GM19467 (cell line): ENCODE measurements around the gene RABGEF1.
"Not testable (repeated sequence)": the region's sequence is repeated elsewhere in the genome, so short reads cannot be mapped to it uniquely, and the experiment has no call there.

ENCODE experiments used
- ATAC-seq: cut with Tn5 transposase; IDR thresholded peaks from one replicate; pipeline ENCODE4 v1.9.1; 2021; ENCODE audit warnings: mild to moderate bottlenecking, moderate library complexity; ENCODE audit not compliant: unreplicated experiment

RABGEF1 gene

DNA sequence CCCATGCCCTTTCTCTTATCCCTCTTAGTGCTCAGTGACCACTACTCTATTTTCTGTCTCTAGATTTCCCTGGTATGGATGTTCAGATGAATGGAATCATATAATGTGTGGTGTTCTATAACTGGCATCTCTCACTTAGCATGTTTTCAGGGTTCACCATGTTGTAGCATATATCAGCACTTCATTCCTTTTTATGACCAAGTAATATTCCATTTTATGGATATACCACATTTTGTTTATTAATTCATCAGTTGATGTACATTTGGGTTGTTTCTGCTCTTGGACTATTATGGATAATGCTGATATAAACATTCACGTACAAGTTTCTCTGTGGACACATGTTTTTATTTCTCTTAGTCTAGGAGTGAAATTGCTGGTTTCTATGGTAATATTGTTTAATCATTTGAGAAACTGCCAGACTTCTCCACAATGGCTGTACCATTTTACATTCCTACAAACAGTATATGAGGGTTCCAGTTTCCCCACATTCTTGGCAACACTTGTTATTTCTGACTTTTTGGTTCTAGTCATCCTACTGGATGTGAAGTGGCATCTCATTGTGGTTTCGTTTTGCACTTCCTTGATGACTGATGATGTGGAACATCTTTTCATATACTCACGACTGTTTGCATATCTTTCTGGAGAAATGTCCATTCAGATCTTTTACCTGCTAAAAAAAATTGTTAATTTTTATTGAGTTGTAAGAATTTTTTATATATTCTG, 23.3 kb downstream of the RABGEF1 start:
- ATAC-seq, result not testable (repeated sequence)

DNA sequence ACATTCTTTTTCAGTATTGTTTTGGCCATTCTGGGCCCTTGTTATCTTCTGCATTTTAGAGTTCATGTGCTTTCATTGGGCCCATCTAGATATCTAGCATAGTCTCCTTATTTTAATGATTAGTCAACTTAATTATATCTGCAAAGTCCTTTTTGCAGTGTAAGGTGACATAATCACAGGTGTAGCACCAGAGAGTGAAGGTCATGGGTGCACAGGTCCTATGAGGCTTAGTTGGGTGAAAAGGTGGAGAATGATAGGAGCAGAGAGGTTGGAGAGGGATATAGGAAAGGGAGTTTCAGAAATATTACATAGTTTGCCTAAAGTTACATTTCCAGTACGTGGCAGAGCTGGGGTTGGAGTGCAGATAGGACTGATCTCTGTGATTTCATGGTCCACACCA, 24.4 kb downstream of the RABGEF1 start:
- not testable (repeated sequence) for ATAC-seq

DNA sequence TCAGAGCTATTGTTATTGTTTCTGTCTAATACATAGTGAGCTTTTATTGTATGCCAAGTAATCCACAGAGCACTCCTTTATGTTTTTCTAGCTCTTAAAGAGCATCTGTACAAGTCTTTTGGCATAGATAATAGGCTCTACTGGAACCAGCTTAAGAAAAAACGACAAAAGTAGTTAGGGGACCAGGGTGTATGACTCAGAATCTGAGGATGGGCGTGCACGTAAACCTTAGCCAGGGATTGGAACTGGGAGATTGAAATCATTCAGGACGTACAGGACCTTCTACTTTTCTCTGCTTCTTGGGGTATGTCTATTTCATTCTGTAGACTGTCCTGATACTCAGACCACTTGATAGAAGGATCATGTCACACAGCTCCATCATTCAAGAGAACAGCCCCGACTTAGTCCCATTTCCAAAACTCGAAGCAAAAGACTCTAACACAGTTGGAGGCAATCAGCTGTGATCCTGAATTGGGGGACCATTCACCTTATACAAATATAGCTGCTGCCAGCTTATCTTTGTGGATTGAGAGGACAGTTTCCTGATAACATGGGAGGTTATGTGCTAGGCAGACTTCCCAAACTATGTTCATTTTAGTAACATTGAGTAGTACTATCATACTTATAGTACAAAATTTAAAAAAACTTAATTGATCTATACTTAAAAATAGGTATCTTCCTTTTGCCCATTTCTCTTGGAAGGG, 24.9 kb downstream of the RABGEF1 start:
- ATAC-seq, result not testable (repeated sequence)

DNA sequence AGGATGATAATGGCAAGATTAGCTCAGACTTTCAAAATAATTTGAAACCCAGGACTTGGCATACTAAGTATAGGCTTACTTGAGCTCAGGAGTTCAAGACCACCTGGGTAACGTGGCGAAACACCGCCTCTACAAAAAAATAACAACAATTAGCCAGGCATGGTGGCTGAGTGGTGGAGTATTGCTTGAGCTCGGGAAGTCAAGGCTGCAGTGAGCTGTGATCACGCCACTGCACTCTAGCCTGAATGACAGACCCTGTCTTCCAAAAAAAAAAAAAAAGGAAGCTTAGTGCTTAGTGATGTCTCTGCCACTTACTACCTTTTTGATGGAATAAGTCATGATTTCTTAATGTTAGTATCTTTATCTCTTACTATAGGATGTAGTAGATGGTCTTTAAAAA, 25.5 kb downstream of the RABGEF1 start:
- ATAC-seq, result no peak

DNA sequence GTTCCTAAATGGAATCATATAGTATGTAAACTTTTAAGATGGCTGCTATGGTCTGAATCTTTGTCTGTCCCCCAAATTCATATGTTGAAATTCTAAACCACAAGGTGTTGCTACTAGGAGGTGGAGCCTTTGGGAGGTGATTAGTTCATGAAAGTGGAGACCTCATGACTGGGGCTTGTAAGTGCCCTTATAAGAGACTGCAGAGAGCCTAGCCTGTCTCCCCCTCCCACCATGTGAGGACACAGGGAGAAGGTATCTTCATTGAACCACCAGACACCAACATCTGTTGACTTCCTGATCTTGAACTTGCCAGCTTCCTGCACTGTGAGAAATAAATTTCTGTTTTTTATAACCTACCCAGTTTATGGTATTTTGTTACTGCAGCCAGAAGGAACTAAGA, 27.0 kb downstream of the RABGEF1 start:
- ATAC-seq, result not testable (repeated sequence)

DNA sequence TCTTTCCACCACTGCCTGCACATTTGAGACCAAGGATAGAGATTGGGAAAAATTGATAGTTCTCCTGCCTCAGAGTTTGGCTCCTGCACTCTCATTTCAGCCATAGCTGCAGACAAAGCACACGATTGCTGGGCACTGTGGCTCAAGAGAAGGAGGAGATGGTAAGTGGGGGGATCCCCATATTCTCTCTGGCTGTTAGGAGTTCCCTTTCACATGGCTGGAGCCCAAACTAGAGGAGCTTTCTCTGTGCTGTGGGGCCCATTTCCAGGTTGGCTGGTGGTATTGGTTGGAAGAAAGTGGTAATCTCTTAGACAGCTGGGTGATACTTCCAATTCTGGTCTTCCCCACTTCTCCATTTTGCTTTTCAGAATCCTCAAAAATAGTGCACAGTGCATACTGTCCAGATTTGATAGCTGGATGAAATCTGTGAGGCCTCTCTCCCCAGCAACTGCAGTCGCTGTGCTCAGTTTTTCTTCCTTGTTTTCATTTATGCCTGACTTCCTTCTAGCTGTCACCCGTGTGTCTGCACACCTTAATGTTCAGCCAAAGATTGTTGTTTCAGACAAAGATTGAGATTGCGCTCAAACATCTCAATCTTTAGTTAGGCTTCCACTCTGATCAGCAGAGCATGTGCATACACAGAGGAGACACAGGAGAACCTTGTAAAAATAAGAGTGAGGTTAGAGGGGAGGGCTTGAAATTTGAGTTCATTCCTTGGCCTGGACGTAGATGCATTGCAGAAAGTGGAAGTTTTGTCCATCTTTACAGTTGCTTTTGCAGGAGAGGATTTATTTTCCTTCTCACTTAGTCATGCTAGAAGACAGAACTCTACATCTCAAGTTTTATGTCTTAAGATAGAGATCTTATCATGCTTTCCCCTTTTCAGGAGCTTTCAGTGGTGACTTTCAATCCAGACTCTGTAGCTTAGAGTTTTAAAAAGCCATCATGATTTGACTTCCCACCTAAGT, 28.6 kb downstream of the RABGEF1 start:
- no peak for ATAC-seq

DNA sequence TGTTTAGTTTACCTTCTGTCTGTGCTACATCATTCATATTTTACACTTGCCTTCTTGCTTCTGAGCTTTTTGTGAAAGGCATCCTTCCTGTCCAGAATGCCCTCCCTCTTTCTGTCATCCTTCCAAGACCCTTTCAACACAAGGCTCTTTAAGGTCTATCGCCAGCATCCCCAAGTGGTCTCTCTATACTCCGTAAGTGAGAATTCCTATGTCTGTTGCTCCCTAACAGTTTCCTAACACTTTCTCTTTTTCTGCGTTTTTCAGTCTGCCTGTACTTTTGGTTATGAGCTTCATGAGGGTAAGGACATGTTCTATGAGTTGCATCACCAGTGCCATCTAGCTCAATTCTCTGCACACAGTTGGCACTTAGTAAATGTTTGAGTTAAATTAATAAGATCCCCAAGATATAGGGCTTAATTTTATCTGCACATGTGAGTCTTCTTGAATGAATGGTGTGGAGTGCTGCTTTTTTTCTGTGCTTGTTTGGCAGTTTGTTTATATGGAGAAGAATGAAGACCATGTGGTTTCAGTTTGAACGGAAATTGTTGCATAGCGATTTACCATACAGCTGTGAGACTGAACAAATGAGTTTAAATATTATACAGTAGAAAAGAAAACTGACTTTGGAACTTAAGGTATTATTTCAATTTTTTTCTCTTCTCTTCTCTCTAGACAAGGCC, 29.4 kb downstream of the RABGEF1 start:
- ATAC-seq, result no peak

DNA sequence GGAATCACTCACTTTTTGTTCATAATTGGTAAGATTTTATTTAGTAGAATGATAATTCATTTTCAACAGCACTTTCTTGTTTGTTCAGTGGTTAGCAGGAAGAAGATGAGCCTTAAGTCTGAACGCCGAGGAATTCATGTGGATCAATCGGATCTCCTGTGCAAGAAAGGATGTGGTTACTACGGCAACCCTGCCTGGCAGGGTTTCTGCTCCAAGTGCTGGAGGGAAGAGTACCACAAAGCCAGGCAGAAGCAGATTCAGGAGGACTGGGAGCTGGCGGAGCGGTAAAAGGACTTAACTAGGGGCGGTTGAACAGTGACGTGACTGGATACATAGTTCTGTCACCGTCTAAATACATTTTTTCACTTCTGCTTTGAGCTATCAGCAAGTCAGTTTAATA, 31.3 kb downstream of the RABGEF1 start:
- no peak for ATAC-seq

DNA sequence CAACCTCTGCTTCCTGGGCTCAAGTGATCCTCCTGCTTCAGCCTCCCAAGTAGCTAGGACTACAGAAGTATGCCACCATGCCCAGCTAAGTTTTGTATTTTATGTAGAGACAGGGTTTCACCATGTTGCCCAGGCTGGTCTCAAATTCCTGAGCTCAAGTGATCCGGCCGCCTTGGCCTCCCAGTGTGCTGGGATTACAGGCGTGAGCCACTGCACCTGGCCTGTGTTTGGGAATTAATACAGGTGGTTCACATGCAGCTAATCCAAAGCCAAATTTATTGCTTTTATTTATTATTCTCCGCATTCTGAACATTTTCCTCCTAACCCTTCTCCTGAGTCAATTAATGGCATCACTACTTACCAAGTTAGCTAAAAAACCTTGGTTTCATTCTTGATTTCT, 33.2 kb downstream of the RABGEF1 start:
- ATAC-seq, result not testable (repeated sequence)

DNA sequence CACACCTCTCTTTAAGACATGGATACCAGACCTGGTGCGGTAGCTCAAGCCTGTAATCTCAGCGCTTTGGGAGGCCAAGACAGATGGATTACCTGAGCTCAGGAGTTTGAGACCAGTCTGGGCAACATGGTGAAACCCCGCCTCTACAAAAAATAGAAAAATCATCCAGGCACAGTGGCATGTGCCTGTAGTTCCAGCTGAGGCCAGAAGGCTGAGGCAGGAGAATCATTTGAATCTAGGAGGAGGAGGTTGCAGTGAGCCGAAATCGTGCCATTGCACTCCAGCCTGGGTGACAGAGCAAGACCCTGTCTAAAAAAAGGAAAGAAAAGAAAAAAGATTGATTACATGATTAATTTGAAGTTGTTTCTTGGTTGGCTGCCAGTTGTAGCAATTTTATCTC, 35.9 kb downstream of the RABGEF1 start:
- not testable (repeated sequence) for ATAC-seq

DNA sequence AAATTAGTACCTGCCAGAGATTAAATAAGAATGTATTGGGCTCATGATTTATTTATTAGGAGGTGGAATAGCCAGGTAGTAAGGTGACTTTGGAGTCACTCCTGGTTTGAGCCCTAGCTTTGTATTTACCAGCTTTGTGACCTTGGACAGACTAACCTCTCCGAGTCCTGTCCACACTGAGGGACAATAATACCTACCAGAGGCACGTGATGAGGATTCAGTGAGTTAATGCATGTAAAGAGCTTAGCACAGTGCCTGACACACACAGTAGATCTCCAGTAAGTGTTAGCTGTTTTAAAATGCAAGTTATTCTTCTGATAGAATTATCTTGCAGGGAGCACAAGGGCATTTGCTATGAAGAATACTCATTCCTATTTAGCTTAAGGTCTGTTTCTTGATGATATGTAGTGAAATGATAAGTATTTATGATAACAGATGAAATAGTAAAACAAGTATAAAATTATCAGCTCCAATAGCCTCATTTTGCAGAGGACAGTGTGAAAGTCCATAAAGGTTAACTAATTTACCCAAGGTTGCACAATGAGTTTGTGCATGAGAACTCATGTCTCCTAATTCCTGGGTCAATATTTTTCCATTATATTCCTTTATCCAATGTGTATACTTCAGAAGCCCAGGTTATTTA, 36.4 kb downstream of the RABGEF1 start:
- ATAC-seq, result no peak

DNA sequence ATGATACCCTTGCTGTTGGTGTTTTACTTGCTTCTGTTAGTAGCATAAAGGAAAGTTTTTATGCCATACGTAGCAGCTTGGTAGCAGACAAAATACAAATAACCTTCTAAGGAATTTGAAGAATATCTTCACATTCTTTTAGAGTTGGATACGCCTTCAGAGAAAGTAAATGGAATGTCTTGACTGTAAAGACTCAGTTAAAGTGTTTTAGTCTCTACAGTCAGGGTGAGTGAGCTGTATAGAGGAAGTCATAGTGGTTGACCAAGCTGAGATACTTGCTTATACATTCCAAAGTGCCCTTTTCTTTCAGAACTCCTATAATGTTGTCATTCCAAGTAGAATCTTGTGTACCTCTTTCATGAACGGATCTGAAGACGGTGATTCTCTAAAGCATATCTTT, 37.7 kb downstream of the RABGEF1 start:
- ATAC-seq, result no peak

DNA sequence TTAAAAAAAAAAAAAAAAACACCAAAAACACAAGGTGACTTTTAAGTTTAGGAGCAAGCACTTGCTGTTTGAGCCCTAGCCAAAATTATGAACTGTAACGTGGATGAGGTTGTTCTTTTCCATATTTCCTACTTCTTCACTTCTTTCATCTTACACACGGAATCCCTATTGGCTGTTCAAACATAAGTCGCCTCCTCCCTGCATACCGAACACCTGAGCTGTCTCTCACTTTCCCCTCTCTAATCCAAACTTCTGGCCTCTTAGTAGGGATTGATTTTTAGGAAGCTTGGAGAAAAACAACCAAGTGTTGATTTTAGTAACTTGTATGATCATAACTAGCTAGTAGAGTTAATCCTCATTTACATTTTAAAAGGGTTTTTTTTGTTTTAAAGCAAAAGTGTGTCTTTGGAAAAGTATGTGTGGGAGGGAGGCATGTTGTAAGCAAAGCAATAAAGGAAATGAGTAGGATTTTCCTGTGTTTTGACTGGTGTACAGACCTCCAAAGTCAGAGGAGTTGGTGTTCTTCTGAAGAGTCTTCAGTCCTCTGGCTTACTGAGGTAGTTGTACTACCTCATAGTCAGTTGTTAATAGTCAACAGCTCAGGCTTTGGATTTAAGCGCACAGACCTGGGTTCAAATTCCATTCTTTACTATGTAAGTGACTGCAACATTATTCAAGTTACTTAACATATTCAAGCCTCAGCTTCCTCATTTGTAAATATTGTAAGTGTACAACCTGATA, 39.3 kb downstream of the RABGEF1 start:
- no peak for ATAC-seq

DNA sequence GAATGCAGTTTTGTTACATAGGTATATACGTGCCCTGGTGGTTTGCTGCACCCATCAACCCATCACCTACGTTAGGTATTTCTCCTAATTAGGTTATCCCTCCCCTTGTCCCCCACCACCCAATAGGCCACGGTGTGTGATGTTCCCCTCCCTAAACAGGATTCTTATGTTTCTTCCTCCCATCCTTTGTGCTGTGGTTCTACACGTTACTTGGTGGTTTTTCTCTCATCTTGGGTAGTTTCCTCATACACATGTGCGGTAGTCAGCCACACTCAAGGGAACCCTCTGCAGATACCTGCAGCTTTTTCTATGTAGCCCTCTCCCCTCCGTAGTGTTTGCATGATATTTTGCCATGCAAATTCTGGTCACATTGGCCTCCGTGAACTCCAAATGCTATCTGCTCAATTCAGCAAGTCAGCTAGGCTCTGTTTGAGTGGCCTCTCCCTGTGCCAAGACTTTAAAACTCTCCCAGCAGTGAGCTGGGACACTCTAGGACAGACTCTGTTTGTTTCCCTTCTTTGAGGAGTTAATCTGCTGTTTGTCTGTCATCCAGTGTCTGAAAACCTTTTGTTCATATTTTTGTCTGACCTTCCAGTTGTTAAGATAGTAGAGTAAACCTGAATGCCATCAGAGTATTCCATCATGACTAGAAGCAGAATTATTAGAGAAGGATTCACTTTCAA, 41.0 kb downstream of the RABGEF1 start:
- ATAC-seq, result no peak

DNA sequence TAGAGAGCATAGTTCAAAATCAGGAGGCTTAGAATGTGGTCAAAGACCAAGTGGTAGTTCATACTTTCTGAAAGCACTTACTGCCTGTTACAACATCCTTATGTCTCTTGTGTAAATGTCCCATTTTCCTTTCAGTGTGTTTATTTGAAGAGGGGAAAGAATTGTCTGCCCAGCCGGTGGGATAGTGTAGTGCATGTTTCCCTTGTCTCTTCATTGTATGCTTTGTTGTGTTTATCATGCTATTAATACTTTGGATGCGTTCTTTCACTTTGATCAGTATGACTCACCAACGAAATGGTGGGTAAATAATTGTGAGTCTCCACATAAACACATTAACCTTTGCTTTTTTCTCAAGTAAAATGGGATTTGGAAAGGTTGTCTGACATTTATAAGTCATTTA, 42.3 kb downstream of the RABGEF1 start:
- not testable (repeated sequence) for ATAC-seq

DNA sequence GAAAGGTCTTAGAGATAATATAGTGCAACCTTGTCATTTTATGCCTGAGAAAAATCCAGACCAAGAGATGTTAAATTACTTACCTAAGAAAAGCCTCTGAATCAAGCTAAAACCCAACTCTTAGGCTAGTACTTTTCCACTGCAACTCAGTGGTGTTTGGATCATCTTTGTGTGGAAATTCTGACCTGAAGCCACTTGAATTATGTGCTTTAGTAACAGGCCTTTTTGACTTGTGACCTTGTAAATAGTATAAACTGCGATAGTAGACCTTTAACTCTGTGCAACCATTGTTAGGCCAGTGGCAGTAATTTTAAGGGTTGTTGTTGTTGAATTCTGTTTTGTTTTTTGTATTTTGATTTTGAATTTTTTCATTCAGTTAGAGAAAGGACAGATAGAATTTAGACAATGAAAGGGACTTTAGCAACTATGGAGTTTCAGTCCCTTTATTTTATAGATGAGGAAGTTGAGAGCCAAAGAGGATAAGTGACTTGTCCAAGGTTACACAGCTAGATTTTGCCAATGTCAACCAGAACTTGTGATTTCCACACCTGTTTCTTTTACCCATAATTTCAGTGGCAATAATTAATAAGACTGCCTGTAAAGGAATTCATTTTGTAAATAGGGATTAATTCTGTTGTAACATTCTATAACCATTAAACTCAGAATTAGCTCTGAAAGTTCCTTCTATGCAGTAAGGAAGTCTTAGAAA, 43.5 kb downstream of the RABGEF1 start:
- ATAC-seq, result not testable (repeated sequence)

DNA sequence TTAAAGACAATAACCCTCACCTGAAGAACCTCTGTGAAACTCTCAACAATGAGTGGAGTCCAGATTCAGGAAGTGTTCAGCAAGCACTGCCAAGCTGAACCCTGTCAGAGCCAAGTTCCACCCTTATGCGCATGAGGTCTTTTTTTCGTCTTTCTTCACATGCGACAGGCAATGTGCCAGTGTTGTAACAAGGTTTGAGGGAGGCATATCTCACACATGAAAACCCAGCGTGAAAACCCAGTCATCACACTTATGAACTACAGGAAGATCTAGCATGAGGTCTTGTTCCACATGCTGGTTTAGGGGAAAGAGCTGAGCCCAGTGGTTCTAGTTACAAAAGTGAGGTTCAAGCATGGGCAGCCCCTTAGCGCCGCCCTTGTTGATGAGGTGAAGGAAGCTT, 49.7 kb downstream of the RABGEF1 start:
- ATAC-seq, result no peak

DNA sequence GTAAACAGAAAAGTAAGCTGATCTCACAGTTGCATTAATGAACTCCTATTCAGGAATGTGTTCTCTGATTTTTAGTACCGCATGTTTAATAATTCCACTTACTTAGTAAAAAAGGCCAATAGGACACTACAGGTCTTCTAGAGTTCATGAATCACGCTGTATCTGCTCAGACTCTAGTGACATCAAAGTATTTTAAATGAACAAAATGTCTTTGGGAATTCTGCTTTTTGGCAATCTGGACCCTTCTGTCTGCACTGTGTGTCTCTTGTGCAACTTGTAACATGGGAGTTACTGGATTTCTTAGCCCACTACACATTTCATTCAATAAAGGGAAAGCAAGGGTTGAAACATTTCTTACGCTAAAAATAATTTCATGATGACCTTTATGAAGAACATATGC, 50.2 kb downstream of the RABGEF1 start:
- no peak for ATAC-seq
